ENCODE data around the gene MRM2. TPM values are rescaled to one million over a fixed set of nuclear protein-coding genes. Genes with fewer than 3 reads are reported as not detected.

The MRM2 gene
- total and polyA plus RNA-seq, 4 donors, result 9.7 to 14.9 (median 11.8) TPM

GRCh38 chr7:2227699-2228098 is 14.3 kb downstream of the MRM2 start:
- Histone ChIP-seq H3K9me3 (ENCODE audit: control insufficient read depth in 4 of 4, low read length in 3 of 4) (no peaks in the 10 kb centered on the region), H3K27ac (ENCODE audit: low read depth in 1 of 2, low read length in 2 of 2) (no peak overlapping the region), H3K4me1 (ENCODE audit: control insufficient read depth in 4 of 4, insufficient read depth in 4 of 4, low read length in 3 of 4) (peaks cover 0 to 12% (median 11%) of the 10 kb centered on the region in 4 donors), H3K27me3 (ENCODE audit: control insufficient read depth in 4 of 4, insufficient read depth in 4 of 4, low read length in 3 of 4) (no peaks in the 10 kb centered on the region), H3K9ac (ENCODE audit: low read depth in 1 of 2, low read length in 2 of 2) (no peak overlapping the region), H3K4me3 (ENCODE audit: low read depth in 1 of 3, low read length in 3 of 3) (no peak overlapping the region), H3K36me3 (ENCODE audit: control insufficient read depth in 4 of 4, insufficient read depth in 3 of 4, low read depth in 1 of 4, low read length in 3 of 4) (peaks cover 2 to 41% (median 9%) of the 10 kb centered on the region in 4 donors)
- TF ChIP-seq TAF1 (conservative IDR thresholded peaks at IDR 0.05) (no peak), RXRA (IDR thresholded peaks at IDR 0.05) (no peak), SP1 (IDR thresholded peaks at IDR 0.05) (no peak), HNF4A (conservative IDR thresholded peaks at IDR 0.05) (no peak), ATF3 (IDR thresholded peaks at IDR 0.05) (no peak), EGR1 (IDR thresholded peaks at IDR 0.05; ENCODE audit: low read depth in 2 of 2) (no peak), GABPA (IDR thresholded peaks at IDR 0.05 in 1 of 2, conservative IDR thresholded peaks at IDR 0.05 in 1 of 2) (no peak)
- 91% methylated on average over 15 of the region's 15 CpGs for WGBS
- DNase-seq (ENCODE audit: low spot score), result no peak

- WGBS, result 97% methylated on average over 13 of the region's 13 CpGs
- TF ChIP-seq FOXA2 (IDR thresholded peaks at IDR 0.05) (no peak), YY1 (IDR thresholded peaks at IDR 0.05) (no peak), SP1 (IDR thresholded peaks at IDR 0.05) (no peak), HNF4A (conservative IDR thresholded peaks at IDR 0.05) (no peak), RXRA (IDR thresholded peaks at IDR 0.05) (no peak), RAD21 (IDR thresholded peaks at IDR 0.05) (no peak), ATF3 (IDR thresholded peaks at IDR 0.05) (no peak), NR2F2 (IDR thresholded peaks at IDR 0.05) (no peak), FOXA1 (IDR thresholded peaks at IDR 0.05) (no peak), CTCF (IDR thresholded peaks at IDR 0.05; ENCODE audit: low read depth, low read length, missing input control) (no peak), ZBTB33 (IDR thresholded peaks at IDR 0.05) (no peak), REST (IDR thresholded peaks at IDR 0.05) (no peak), HNF4G (IDR thresholded peaks at IDR 0.05) (no peak), EGR1 (IDR thresholded peaks at IDR 0.05; ENCODE audit: low read depth in 2 of 2) (no peak), GABPA (IDR thresholded peaks at IDR 0.05 in 1 of 2, conservative IDR thresholded peaks at IDR 0.05 in 1 of 2) (no peak), JUND (IDR thresholded peaks at IDR 0.05) (no peak), TAF1 (conservative IDR thresholded peaks at IDR 0.05) (no peak), MAX (IDR thresholded peaks at IDR 0.05) (no peak)
- no peaks in the 10 kb centered on the region for H3K27me3 ChIP-seq (ENCODE audit: control insufficient read depth in 4 of 4, insufficient read depth in 4 of 4, low read length in 3 of 4)
- no peaks in the 10 kb centered on the region for H3K9me3 ChIP-seq (ENCODE audit: control insufficient read depth in 4 of 4, low read length in 3 of 4)
- peaks cover 0 to 3% (median under 1%) of the 10 kb centered on the region in 4 donors for H3K4me1 ChIP-seq (ENCODE audit: control insufficient read depth in 4 of 4, insufficient read depth in 4 of 4, low read length in 3 of 4)
- DNase-seq (ENCODE audit: low spot score), result no peak
- no peak overlapping the region for H3K27ac ChIP-seq (ENCODE audit: low read depth in 1 of 2, low read length in 2 of 2)
- H3K4me3 ChIP-seq (ENCODE audit: low read depth in 1 of 3, low read length in 3 of 3), result no peak overlapping the region
- H3K9ac ChIP-seq (ENCODE audit: low read depth in 1 of 2, low read length in 2 of 2), result no peak overlapping the region
- H3K36me3 ChIP-seq (ENCODE audit: control insufficient read depth in 4 of 4, insufficient read depth in 3 of 4, low read depth in 1 of 4, low read length in 3 of 4), result peaks cover 2 to 43% (median 9%) of the 10 kb centered on the region in 4 donors
Observed at GRCh38 chr7:2225830-2226229, 16.2 kb downstream of the MRM2 start.
